K562 (cell line): ENCODE measurements around the gene PDHX. TPM values are rescaled to one million over a fixed set of nuclear protein-coding genes. Genes with fewer than 3 reads are reported as not detected.

Experiments
- ATF1 ChIP-seq, 2 experiments: fragments of 450-650 bp in 1 of 2; IDR thresholded peaks; 2 replicates each; pipeline ENCODE4 v1.6.1; 2016; ENCODE audit warnings: missing compliant biosample characterization in 1 of 2, missing genetic modification characterization in 1 of 2
- C11orf30 ChIP-seq: fragments of 450-650 bp; IDR thresholded peaks from 2 replicates; pipeline ENCODE4 v1.6.1; 2016; ENCODE audit warnings: low read depth, mild to moderate bottlenecking
- GABPB1 ChIP-seq: sonication (generic); formaldehyde crosslinking; IDR thresholded peaks from 2 replicates; pipeline ENCODE4 v1.8.0; 2022; ENCODE audit warnings: mild to moderate bottlenecking, missing genetic modification reagents
- HDAC1 ChIP-seq, 2 experiments: fragments of 450-650 bp; IDR thresholded peaks; 2 replicates each; pipeline ENCODE4 v1.6.1; 2016 to 2017; ENCODE audit warnings: inconsistent platforms in 1 of 2, mild to moderate bottlenecking in 1 of 2, moderate library complexity in 1 of 2
- HDAC3 ChIP-seq: fragments of 450-650 bp; IDR thresholded peaks from 2 replicates; pipeline ENCODE4 v1.6.1; 2018; ENCODE audit warnings: borderline replicate concordance, mild to moderate bottlenecking, moderate library complexity; ENCODE audit not compliant: partially characterized antibody
- JUNB ChIP-seq: fragments of 450-650 bp; formaldehyde crosslinking; conservative IDR thresholded peaks from 2 replicates; pipeline ENCODE4 v1.4.0; 2020; ENCODE audit warnings: mild to moderate bottlenecking
- LEF1 ChIP-seq: fragments of 450-650 bp; IDR thresholded peaks from 2 replicates; pipeline ENCODE4 v1.6.1; 2016; ENCODE audit warnings: mild to moderate bottlenecking
- MAFK ChIP-seq: IDR thresholded peaks from 2 replicates; pipeline ENCODE4 v1.6.1; 2011; ENCODE audit warnings: low read length, improper control_type of control experiment
- MYC ChIP-seq, 2 experiments: fragments of 250-450 bp in 1 of 2; sonication (Bioruptor Pico) in 1 of 2; IDR thresholded peaks; 2 replicates each; pipeline versions ENCODE4 v1.5.1 to v1.6.1; 2012 to 2021; ENCODE audit warnings: low read depth in 2 of 2, borderline replicate concordance in 1 of 2, improper control_type of control experiment in 1 of 2, low read length in 1 of 2, mild to moderate bottlenecking in 1 of 2, moderate library complexity in 1 of 2
- NCOR1 ChIP-seq: fragments of 450-650 bp; IDR thresholded peaks from 2 replicates; pipeline ENCODE4 v1.6.1; 2016; ENCODE audit warnings: mild to moderate bottlenecking, moderate library complexity
- NRF1 ChIP-seq, 2 experiments: fragments of 450-650 bp; IDR thresholded peaks in 1 of 2; conservative IDR thresholded peaks in 1 of 2; 2 replicates each; pipeline ENCODE4 v1.6.1; 2014; ENCODE audit warnings: mild to moderate bottlenecking in 2 of 2
- SOX6 ChIP-seq: fragments of 450-650 bp; IDR thresholded peaks from 2 replicates; pipeline ENCODE4 v1.6.1; 2014; ENCODE audit warnings: mild to moderate bottlenecking
- STAT5A ChIP-seq: IDR thresholded peaks from 2 replicates; pipeline ENCODE4 v1.6.1; 2012; ENCODE audit warnings: low read length, inconsistent platforms, borderline replicate concordance
- TBP ChIP-seq: optimal IDR thresholded peaks from 2 replicates; pipeline ENCODE3; 2011; ENCODE audit warnings: low read depth, low read length, improper control_type of control experiment
- TRIM24 ChIP-seq, 2 experiments: fragments of 450-650 bp; IDR thresholded peaks; 2 replicates each; pipeline ENCODE4 v1.6.1; 2016
- ZBTB7A ChIP-seq: IDR thresholded peaks from 2 replicates; pipeline ENCODE4 v1.6.1; 2011; ENCODE audit warnings: low read depth, mild to moderate bottlenecking, low read length, moderate library complexity, borderline replicate concordance; ENCODE audit not compliant: control insufficient read depth
- ZFX ChIP-seq: sonication (generic); formaldehyde crosslinking; IDR thresholded peaks from 2 replicates; pipeline ENCODE4 v1.8.0; 2022; ENCODE audit warnings: mild to moderate bottlenecking, missing genetic modification reagents, moderate library complexity
- ZNF316 ChIP-seq: fragments of 450-650 bp; IDR thresholded peaks from 2 replicates; pipeline ENCODE4 v1.6.1; 2016
- ZNF766 ChIP-seq: fragments of 200-800 bp; sonication (Bioruptor generic); conservative IDR thresholded peaks from 2 replicates; pipeline ENCODE4 v1.6.1; 2016; ENCODE audit warnings: missing genetic modification characterization, missing compliant biosample characterization
- polyA plus RNA-seq, 8 experiments: library from polyadenylated mRNA; depleted of rRNA in 4 of 8; stranded (reverse) in 5 of 8; unstranded in 3 of 8; fragments of >200 nt; fragmentation: Nextera tagmentation in 2 of 8; fragmentation: Illumina TruSeq in 1 of 8; extraction: Ambion mirVana in 2 of 8; extraction: Trizol in 1 of 8; gene quantifications; 2 replicates each; pipeline versions ENCODE4 v1.2.1 to v1.2.3, GENCODE V29; 2011 to 2014; ENCODE audit warnings: inconsistent platforms in 1 of 8, missing spikeins in 1 of 8
- total RNA-seq, 7 experiments: library from RNA; depleted of rRNA in 6 of 7; stranded (reverse); fragments of >200 nt in 6 of 7; fragmentation: Illumina TruSeq in 2 of 7; extraction: Trizol in 2 of 7; gene quantifications; 2 replicates each; pipeline versions ENCODE4 v1.2.1 to v1.2.3, GENCODE V29; 2011 to 2021; ENCODE audit warnings: low replicate concordance in 1 of 7
- TF ChIP-seq, protein P1 (sequence below), 2 experiments: fragments of 150-350 bp in 1 of 2; IDR thresholded peaks; 2 replicates each; pipeline ENCODE4 v1.6.1; 2012 to 2016; ENCODE audit warnings: low read depth in 2 of 2, low read length in 2 of 2, mild to moderate bottlenecking in 1 of 2, moderate library complexity in 1 of 2
- TF ChIP-seq, protein P2 (sequence below): fragments of 450-650 bp; formaldehyde crosslinking; IDR thresholded peaks from 2 replicates; pipeline ENCODE4 v1.4.0; 2020; ENCODE audit warnings: mild to moderate bottlenecking, moderate library complexity
- TF ChIP-seq, protein P3 (sequence below): IDR thresholded peaks from 2 replicates; pipeline ENCODE4 v1.6.1; 2014; ENCODE audit warnings: antibody characterized with exemption

The PDHX gene
- total and polyA plus RNA-seq, 9 of the 15 experiments (the other 6 are each of a cell fraction or from before 2014, with no cell fraction given), result 20.8 to 43.5 (median 31.2) TPM

DNA sequence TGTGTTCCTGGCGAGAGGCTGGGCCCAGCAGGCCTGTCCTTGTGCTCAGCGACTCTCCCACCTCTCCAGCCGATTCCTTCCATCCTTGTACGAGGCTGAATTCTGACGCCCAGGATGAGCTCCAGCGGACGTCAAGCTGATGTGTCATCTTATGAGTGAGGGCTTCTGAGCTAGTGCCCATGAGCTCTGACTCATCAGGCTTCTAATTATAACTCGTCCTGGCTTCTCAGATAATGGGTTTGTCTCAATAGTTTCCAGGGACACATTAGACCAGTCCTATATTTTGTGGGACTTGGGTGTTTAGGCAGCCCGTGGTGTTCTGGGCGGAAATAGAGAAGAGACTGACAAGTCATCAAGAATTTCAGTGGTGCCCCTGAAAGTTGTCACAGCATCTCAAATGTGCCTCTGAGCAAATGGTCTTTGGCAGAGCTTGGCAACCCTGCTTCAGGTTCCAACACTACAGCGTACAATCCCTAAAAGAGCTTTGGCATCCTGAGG lies 114.3 kb downstream of the PDHX start (continued):
- TF ChIP-seq MAFK (peak; percentile 53), NCOR1 (peak; percentile 78), NRF1 (conservative IDR thresholded peaks at IDR 0.05 in 1 of 2, IDR thresholded peaks at IDR 0.05 in 1 of 2) (0 out of 4 replicates have a peak, but pooled peaks of 1 of the 2 experiments have one; percentile 32), ZNF766 (CRISPR knock-in tag) (0 out of 2 replicates have a peak, but pooled peaks have one; percentile 25), HDAC1 (IDR thresholded peaks at IDR 0.05) (0 out of 4 replicates have a peak, but pooled peaks of 1 of the 2 experiments have one; percentile 11), ZFX (CRISPR knock-in tag) (no peak), ATF1 (CRISPR knock-in tag; IDR thresholded peaks at IDR 0.05) (no peak), ATF1 (tag; IDR thresholded peaks at IDR 0.05) (peak; percentile 78), ZNF316 (peak; percentile 28; the same call in 1 of the 2 replicates), GABPB1 (no peak), TRIM24 (IDR thresholded peaks at IDR 0.05) (peak in 1 of 2 experiments; percentile 54; a peak in 2 of 4 replicates), C11orf30 (peak; percentile 59), TBP (peak; percentile 34), MYC (IDR thresholded peaks at IDR 0.05; ENCODE audit: low read depth, low read length) (no peak), MYC (CRISPR knock-in tag; IDR thresholded peaks at IDR 0.05; ENCODE audit: borderline replicate concordance, low read depth) (no peak), JUNB (CRISPR knock-in tag) (peak; percentile 62; the same call in 1 of the 2 replicates), SOX6 (peak; percentile 69), LEF1 (peak; percentile 56; the same call in 1 of the 2 replicates), HDAC3 (peak; percentile 36), STAT5A (peak; percentile 62; the same call in 1 of the 2 replicates), ZBTB7A (no peak)
- TF ChIP-seq, protein P1, sequence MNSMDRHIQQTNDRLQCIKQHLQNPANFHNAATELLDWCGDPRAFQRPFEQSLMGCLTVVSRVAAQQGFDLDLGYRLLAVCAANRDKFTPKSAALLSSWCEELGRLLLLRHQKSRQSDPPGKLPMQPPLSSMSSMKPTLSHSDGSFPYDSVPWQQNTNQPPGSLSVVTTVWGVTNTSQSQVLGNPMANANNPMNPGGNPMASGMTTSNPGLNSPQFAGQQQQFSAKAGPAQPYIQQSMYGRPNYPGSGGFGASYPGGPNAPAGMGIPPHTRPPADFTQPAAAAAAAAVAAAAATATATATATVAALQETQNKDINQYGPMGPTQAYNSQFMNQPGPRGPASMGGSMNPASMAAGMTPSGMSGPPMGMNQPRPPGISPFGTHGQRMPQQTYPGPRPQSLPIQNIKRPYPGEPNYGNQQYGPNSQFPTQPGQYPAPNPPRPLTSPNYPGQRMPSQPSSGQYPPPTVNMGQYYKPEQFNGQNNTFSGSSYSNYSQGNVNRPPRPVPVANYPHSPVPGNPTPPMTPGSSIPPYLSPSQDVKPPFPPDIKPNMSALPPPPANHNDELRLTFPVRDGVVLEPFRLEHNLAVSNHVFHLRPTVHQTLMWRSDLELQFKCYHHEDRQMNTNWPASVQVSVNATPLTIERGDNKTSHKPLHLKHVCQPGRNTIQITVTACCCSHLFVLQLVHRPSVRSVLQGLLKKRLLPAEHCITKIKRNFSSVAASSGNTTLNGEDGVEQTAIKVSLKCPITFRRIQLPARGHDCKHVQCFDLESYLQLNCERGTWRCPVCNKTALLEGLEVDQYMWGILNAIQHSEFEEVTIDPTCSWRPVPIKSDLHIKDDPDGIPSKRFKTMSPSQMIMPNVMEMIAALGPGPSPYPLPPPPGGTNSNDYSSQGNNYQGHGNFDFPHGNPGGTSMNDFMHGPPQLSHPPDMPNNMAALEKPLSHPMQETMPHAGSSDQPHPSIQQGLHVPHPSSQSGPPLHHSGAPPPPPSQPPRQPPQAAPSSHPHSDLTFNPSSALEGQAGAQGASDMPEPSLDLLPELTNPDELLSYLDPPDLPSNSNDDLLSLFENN (IDR thresholded peaks at IDR 0.05; ENCODE audit: low read depth in 2 of 2, low read length in 2 of 2), result 0 out of 4 replicates have a peak, but pooled peaks of 1 of the 2 experiments have one; percentile 56
- TF ChIP-seq, protein P2, sequence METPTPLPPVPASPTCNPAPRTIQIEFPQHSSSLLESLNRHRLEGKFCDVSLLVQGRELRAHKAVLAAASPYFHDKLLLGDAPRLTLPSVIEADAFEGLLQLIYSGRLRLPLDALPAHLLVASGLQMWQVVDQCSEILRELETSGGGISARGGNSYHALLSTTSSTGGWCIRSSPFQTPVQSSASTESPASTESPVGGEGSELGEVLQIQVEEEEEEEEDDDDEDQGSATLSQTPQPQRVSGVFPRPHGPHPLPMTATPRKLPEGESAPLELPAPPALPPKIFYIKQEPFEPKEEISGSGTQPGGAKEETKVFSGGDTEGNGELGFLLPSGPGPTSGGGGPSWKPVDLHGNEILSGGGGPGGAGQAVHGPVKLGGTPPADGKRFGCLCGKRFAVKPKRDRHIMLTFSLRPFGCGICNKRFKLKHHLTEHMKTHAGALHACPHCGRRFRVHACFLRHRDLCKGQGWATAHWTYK, result no peak
- TF ChIP-seq, protein P3, sequence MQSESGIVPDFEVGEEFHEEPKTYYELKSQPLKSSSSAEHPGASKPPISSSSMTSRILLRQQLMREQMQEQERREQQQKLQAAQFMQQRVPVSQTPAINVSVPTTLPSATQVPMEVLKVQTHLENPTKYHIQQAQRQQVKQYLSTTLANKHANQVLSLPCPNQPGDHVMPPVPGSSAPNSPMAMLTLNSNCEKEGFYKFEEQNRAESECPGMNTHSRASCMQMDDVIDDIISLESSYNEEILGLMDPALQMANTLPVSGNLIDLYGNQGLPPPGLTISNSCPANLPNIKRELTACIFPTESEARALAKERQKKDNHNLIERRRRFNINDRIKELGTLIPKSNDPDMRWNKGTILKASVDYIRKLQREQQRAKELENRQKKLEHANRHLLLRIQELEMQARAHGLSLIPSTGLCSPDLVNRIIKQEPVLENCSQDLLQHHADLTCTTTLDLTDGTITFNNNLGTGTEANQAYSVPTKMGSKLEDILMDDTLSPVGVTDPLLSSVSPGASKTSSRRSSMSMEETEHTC, result peak; percentile 51; the same call in 1 of the 2 replicates
